Upper lobe of right lung (tissue), 1 donor: Measurements from ENCODE around the gene ZNF778. TPM values are rescaled to one million over a fixed set of nuclear protein-coding genes. Genes with fewer than 3 reads are reported as not detected.

Experiments
- ATAC-seq: fragments of 200-7000 bp; cut with Tn5 transposase; one replicate; pipeline ENCODE4 v1.9.1; 2020; ENCODE audit warnings: mild to moderate bottlenecking, moderate library complexity
- DNase-seq: peaks from one replicate; pipeline ENCODE4 v3.0.0-alpha.2; 2020
- H3K27ac ChIP-seq: fragments of 200-600 bp; one replicate; pipeline ENCODE4 v1.8.0; 2022
- H3K27me3 ChIP-seq: fragments of 200-600 bp; one replicate; pipeline ENCODE4 v1.8.0; 2022; ENCODE audit warnings: mild to moderate bottlenecking
- H3K36me3 ChIP-seq: fragments of 200-600 bp; one replicate; pipeline ENCODE4 v1.8.0; 2022
- H3K4me1 ChIP-seq: fragments of 200-600 bp; one replicate; pipeline ENCODE4 v1.8.0; 2022
- H3K4me3 ChIP-seq: fragments of 200-600 bp; one replicate; pipeline ENCODE4 v1.8.0; 2022; ENCODE audit warnings: mild to moderate bottlenecking
- H3K9me3 ChIP-seq: fragments of 200-600 bp; one replicate; pipeline ENCODE4 v1.8.0; 2022
- intact Hi-C: fragments of 100-400 bp; cut with DNase I; formaldehyde crosslinking; loops from one replicate; pipeline ENCODE4 v1.11.0; 2022
- total RNA-seq: library from RNA; stranded (reverse); fragmentation: NEBNext Ultra II Directional; extraction: Animal tissue kit (Norgen Biotek cat#: 25700); gene quantifications from one replicate; pipeline ENCODE4 v1.2.1, GENCODE V29; 2021
- TF ChIP-seq, protein P1 (sequence below): fragments of 200-600 bp; IDR thresholded peaks from one replicate; pipeline ENCODE4 v1.8.0; 2022; ENCODE audit warnings: antibody characterized with exemption
- donor health status: DM: no; HTN: yes; CAD: no; lungs with severe emphysema.

The ZNF778 gene
- total RNA-seq, 1 donor from 2014 or later = 10.3 TPM

DNA sequence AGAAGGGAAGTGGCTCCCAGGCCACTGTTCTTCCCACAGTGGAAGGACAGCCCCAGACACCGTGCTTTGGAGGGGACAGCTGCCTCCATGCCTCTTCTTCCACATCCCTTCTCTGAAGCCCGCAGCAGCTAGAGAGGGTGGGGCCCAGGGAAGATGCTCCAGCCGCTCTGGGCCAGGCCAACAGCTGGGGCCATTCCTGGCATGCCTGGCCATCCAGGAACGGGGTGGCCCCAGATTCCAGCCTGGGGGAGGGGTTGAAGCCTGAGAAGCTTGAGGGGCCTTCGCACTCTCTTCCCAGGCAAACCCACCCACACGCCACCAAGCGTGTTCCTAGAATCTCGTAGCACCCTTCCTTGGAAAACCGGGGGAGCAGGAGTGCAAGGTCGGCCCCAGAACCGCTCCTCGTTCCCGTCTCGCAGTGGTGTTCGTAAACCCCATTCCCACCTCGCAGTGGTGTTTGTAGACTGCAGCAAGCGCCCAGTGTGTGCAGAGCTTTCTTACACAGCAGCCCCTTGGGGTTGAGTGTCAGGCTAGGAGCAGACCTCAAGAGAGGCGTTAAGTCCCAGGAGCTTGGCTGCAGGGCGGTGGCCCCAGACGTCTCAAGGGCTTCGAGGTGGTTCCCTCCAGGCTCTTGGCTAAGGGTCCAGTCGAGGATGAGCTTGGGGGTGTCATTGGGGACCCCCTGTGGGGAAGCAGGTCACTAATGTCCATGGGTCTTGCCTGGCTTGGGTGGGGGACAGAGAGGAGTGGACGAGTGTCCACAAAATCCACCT is 43.3 kb upstream of the ZNF778 start:
- H3K4me3 ChIP-seq = no peak overlapping the region

DNA sequence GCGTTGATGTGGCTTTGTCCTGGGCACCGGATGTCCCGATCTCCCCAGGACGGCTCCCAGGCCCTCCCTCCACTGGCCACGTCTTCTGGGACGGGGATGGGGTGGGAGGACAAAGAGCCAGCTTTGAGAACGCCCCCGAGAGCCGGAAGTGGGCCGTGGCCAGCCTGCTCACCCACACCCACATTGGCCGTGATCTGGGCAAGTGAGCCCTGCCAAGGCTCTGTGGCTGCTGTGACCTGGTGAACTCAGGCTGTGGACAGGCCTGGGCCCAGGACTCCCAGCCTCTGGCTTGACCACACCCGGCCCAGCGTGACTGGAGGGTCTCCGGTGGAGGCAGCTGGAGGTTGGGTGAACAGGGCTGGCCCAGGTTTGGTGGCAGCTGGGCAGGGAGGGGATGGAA is 42.6 kb upstream of the ZNF778 start:
- TF ChIP-seq, protein P1, sequence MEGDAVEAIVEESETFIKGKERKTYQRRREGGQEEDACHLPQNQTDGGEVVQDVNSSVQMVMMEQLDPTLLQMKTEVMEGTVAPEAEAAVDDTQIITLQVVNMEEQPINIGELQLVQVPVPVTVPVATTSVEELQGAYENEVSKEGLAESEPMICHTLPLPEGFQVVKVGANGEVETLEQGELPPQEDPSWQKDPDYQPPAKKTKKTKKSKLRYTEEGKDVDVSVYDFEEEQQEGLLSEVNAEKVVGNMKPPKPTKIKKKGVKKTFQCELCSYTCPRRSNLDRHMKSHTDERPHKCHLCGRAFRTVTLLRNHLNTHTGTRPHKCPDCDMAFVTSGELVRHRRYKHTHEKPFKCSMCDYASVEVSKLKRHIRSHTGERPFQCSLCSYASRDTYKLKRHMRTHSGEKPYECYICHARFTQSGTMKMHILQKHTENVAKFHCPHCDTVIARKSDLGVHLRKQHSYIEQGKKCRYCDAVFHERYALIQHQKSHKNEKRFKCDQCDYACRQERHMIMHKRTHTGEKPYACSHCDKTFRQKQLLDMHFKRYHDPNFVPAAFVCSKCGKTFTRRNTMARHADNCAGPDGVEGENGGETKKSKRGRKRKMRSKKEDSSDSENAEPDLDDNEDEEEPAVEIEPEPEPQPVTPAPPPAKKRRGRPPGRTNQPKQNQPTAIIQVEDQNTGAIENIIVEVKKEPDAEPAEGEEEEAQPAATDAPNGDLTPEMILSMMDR = no peak

More for the DNA sequence above, 43.3 kb upstream of the ZNF778 start:
- H3K9me3 ChIP-seq = no peaks in the 10 kb centered on the region
- no peak overlapping the region for H3K27ac ChIP-seq
- peaks cover 15% of the 10 kb centered on the region for H3K4me1 ChIP-seq
- no peak for ATAC-seq
- TF ChIP-seq, protein P1 = no peak
- intact Hi-C loops = no loop called here
- DNase-seq = no peak
- peaks cover 11% of the 10 kb centered on the region for H3K27me3 ChIP-seq
- H3K36me3 ChIP-seq = no peaks in the 10 kb centered on the region

DNA sequence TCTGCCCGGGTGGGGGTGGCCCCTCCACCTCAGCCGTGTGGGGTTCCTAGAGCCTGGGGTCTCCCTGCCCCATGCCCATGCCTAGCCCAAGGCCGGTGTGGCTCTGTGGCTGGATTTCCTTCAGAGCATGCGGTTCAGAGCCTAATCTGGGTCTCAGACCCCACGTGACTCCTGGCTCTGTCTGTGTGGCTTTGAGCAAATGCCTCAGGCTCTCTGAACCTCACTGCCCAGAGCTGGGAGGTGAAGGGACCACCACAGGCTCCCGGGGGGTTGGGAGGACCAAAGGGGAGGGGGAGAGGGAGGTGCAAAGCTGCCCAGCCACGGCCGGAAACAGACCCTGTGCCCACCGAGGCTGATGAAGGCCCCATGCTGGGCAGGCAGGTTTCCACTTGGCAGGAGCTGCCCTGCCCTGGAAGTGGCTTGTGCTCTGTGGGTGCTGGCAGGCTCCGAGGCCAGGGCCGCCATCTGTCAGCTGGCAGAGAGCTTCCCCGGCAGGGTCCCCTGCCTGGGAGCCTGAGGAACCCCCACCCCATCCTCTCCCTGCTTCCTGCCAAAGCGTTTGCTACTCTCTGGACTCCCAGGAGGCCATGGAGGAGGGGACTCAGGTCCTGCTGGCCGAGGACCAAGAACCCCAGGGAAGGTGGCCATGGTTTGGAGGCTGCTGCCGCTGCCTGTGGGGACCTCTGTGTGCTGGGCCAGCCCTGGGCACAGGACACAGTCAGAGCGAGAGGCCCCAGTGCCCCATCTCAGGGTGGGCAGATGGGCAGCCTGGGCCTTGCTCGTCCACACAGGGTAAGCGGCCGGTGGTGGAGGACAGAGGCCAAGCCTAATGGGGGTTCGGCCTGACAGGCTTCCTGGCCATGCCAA is 42.0 kb upstream of the ZNF778 start:
- intact Hi-C loops = no loop called here
- peaks cover 11% of the 10 kb centered on the region for H3K4me1 ChIP-seq
- no peak for ATAC-seq
- DNase-seq = no peak
- no peak overlapping the region for H3K4me3 ChIP-seq
- H3K27ac ChIP-seq = no peak overlapping the region
- TF ChIP-seq, protein P1 = no peak
- H3K9me3 ChIP-seq = no peaks in the 10 kb centered on the region
- peaks cover 9% of the 10 kb centered on the region for H3K27me3 ChIP-seq
- no peaks in the 10 kb centered on the region for H3K36me3 ChIP-seq

More for the DNA sequence above, 42.6 kb upstream of the ZNF778 start:
- ATAC-seq = no peak
- intact Hi-C loops = no loop called here
- peaks cover 15% of the 10 kb centered on the region for H3K4me1 ChIP-seq
- no peak overlapping the region for H3K27ac ChIP-seq
- no peak overlapping the region for H3K4me3 ChIP-seq
- peaks cover 9% of the 10 kb centered on the region for H3K27me3 ChIP-seq
- no peak for DNase-seq
- no peaks in the 10 kb centered on the region for H3K36me3 ChIP-seq
- H3K9me3 ChIP-seq = no peaks in the 10 kb centered on the region

DNA sequence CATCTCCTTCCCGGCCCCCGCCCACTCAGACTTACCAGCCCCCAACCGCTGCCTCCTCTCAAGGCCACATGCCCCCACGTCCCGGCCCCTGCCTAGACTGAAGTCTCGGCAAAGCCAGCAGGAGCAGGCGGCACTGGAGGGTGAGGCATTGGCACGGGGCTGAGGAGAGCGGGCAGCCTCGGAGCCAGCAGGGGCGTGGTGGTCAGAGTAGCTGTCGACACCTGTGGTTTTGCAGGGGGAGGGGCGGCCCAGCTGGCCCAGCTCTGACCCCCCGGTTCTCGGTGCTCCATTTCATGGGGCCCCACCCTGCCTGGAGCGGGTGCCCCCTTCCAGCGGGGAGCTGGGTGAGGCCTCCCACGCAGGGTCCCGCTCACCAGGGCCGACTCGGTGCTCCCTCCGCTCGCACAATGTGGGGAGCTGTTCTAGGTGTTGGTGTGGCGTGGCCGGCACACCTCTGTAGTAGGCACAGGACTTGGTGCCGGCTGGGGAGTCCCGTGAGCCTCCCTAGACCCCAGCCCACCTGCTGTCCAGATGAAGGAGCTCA is 41.3 kb upstream of the ZNF778 start:
- H3K36me3 ChIP-seq = no peaks in the 10 kb centered on the region
- no peak for DNase-seq
- peaks cover 13% of the 10 kb centered on the region for H3K27me3 ChIP-seq
- H3K27ac ChIP-seq = no peak overlapping the region
- no peak for ATAC-seq
- TF ChIP-seq, protein P1 = no peak
- intact Hi-C loops = no loop called here
- H3K4me1 ChIP-seq = peaks cover 4% of the 10 kb centered on the region
- H3K9me3 ChIP-seq = no peaks in the 10 kb centered on the region
- H3K4me3 ChIP-seq = no peak overlapping the region

DNA sequence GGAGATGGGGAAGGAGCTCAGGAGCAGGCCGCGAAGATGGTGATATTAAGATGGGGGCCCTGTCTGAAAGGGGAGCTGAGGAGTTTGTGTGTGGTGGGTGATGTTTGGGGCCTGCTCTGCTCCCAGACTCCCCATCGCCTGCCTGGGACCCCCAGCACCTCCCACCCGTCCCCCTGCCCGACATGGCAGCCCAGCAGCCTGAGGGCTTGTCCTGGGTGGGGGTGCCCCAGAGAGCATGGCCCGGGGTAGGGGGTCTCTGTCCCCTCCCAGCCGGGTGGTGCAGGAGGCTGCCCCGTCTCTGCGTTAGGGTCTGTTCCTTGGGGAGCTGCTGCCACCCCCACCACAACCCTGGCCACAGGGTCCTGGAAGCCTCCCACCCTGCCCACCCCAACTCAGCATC is 40.8 kb upstream of the ZNF778 start:
- DNase-seq = no peak
- TF ChIP-seq, protein P1 = no peak
- intact Hi-C loops = no loop called here

More for the DNA sequence above, 40.8 kb upstream of the ZNF778 start:
- Histone ChIP-seq H3K9me3 (no peaks in the 10 kb centered on the region), H3K4me1 (peaks cover 1% of the 10 kb centered on the region), H3K27ac (no peak overlapping the region), H3K27me3 (peaks cover 16% of the 10 kb centered on the region), H3K36me3 (no peaks in the 10 kb centered on the region), H3K4me3 (no peak overlapping the region)
- no peak for ATAC-seq
